Endothelial cell of coronary artery (primary cell): Measurements from ENCODE around the gene APBB2. TPM values are rescaled to one million over a fixed set of nuclear protein-coding genes. Genes with fewer than 3 reads are reported as not detected.

Experiments used
- total RNA-seq: library from RNA; depleted of rRNA; stranded (reverse); fragments of >200 nt; gene quantifications from 2 replicates; pipeline ENCODE4 v1.2.3, GENCODE V29; 2014

Gene APBB2
- 93.3 and 107 TPM in 2 replicates for total RNA-seq

GRCh38 chr4:41214136-41214824 is at the start of gene APBB2:
APBB2 (minus strand) TSS chr4:41214542; CDS start chr4:41033254, 181,288 bp downstream.

GRCh38 chr4:41256740-41257256 is 42.5 kb upstream of the APBB2 start, which contains the start of gene UCHL1:
UCHL1 (plus strand) TSS chr4:41256928; CDS start chr4:41256977, 49 bp downstream.

Other genes starting within 250 kb of the APBB2 start
- gene UCHL1, start 42.4 kb upstream of the APBB2 start, total RNA-seq: 71.1 and 82.9 TPM in 2 replicates